GM18951 (cell line): ENCODE results near the gene SATB1.
"Not testable (repeated sequence)": the region's sequence is repeated elsewhere in the genome, so short reads cannot be mapped to it uniquely, and the experiment has no call there.

ENCODE experiments used
- POLR2A ChIP-seq: IDR thresholded peaks from 4 replicates; pipeline ENCODE4 v1.6.1; 2011; ENCODE audit warnings: mild to moderate bottlenecking; ENCODE audit not compliant: insufficient read length, insufficient read depth; ENCODE audit errors: extremely low read depth
- in situ Hi-C: fragments of 300-500 bp; cut with MboI; formaldehyde crosslinking; loops from one replicate; pipeline ENCODE4 v1.12.0; 2022; ENCODE audit warnings: low sequenced_read_pairs, mixed read lengths, inconsistent platforms; ENCODE audit not compliant: unreplicated experiment

Gene SATB1

GRCh38 chr3:18424729-18425640, at the start of gene SATB1:
Gene SATB1 (minus strand): TSS chr3:18425339. CDS start chr3:18420967, 4,372 bp downstream.
- TF ChIP-seq POLR2A: no peak
- in situ Hi-C loops: no loop called here

GRCh38 chr3:18474202-18474601, 49.1 kb upstream of the SATB1 start:
- in situ Hi-C loops: no loop called here
- TF ChIP-seq POLR2A: no peak

- in situ Hi-C loops: no loop called here
- TF ChIP-seq POLR2A: no peak
Measured at GRCh38 chr3:18469775-18470174, 44.6 kb upstream of the SATB1 start.

- in situ Hi-C loops: no loop called here
- TF ChIP-seq POLR2A: no peak
Measured at GRCh38 chr3:18466136-18466535, 41.0 kb upstream of the SATB1 start.

- in situ Hi-C loops: no loop called here
- TF ChIP-seq POLR2A: no peak
Measured at GRCh38 chr3:18454766-18455165, 29.6 kb upstream of the SATB1 start.

- in situ Hi-C loops: not testable (repeated sequence)
Measured at GRCh38 chr3:18449618-18450017, 24.5 kb upstream of the SATB1 start.

GRCh38 chr3:18447720-18448119, 22.6 kb upstream of the SATB1 start:
- no peak for TF ChIP-seq POLR2A
- in situ Hi-C loops: no loop called here

GRCh38 chr3:18446149-18446825, 21.1 kb upstream of the SATB1 start:
- TF ChIP-seq POLR2A: no peak
- in situ Hi-C loops: no loop called here

GRCh38 chr3:18445401-18446148, 20.4 kb upstream of the SATB1 start:
- in situ Hi-C loops: no loop called here
- TF ChIP-seq POLR2A: no peak

- TF ChIP-seq POLR2A: no peak
- in situ Hi-C loops: no loop called here
Measured at GRCh38 chr3:18444595-18445400, 19.7 kb upstream of the SATB1 start.

GRCh38 chr3:18443665-18444594, 18.8 kb upstream of the SATB1 start:
- TF ChIP-seq POLR2A: no peak
- in situ Hi-C loops: no loop called here

GRCh38 chr3:18442756-18443664, 17.9 kb upstream of the SATB1 start:
- in situ Hi-C loops: no loop called here

More at GRCh38 chr3:18442756-18443664, 17.9 kb upstream of the SATB1 start:
- no peak for TF ChIP-seq POLR2A
